ENCODE data around the gene CDK5. TPM values are rescaled to one million over a fixed set of nuclear protein-coding genes. Genes with fewer than 3 reads are reported as not detected.

CDK5 gene
- total RNA-seq, 1 experiment from 2014 or later, result 21.1 TPM

- H3K4me3 ChIP-seq (ENCODE audit: low read depth, low read length, poor library complexity, severe bottlenecking), result no peak overlapping the region
- DNase-seq (ENCODE audit: low spot score), result no peak
- H3K9me3 ChIP-seq (ENCODE audit: low read depth, low read length, poor library complexity, severe bottlenecking), result no peaks in the 10 kb centered on the region
- no peak for TF ChIP-seq CTCF (conservative IDR thresholded peaks at IDR 0.05; ENCODE audit: low read depth, low read length)
- no peak for TF ChIP-seq EZH2 (IDR thresholded peaks at IDR 0.05; ENCODE audit: borderline replicate concordance, low read depth, low read length, poor library complexity, severe bottlenecking)
- H3K4me1 ChIP-seq (ENCODE audit: insufficient read depth, low read length, poor library complexity, severe bottlenecking), result no peaks in the 10 kb centered on the region
- peaks cover 5% of the 10 kb centered on the region for H3K36me3 ChIP-seq (ENCODE audit: insufficient read depth, low read length, poor library complexity, severe bottlenecking)
- H3K27me3 ChIP-seq (replicated peaks; ENCODE audit: insufficient read depth, low read depth, low read length, poor library complexity), result no peaks in the 10 kb centered on the region
- POLR2A ChIA-PET (ENCODE audit: low non-redundant PET), result interaction anchor here (0.6 kb wide), 1 partner anchor 660 kb away, joined by 5 read pairs; no protein-coding TSS in a partner anchor
- CTCF ChIA-PET, result interaction anchor here (0.5 to 0.6 kb wide), 2 partner anchors 19 to 31 kb away, joined by 4 to 5 read pairs; no protein-coding TSS in a partner anchor
- no TSS peak for BruUV-seq (replicated peaks)
- H3K27ac ChIP-seq (ENCODE audit: low read depth, low read length, poor library complexity, severe bottlenecking), result no peak overlapping the region
- intact Hi-C loops (cut with micrococcal nuclease; ENCODE audit: unreplicated experiment), result no loop called here
Observed at GRCh38 chr7:151094675-151095074, 37.0 kb upstream of the CDK5 start.

DNA sequence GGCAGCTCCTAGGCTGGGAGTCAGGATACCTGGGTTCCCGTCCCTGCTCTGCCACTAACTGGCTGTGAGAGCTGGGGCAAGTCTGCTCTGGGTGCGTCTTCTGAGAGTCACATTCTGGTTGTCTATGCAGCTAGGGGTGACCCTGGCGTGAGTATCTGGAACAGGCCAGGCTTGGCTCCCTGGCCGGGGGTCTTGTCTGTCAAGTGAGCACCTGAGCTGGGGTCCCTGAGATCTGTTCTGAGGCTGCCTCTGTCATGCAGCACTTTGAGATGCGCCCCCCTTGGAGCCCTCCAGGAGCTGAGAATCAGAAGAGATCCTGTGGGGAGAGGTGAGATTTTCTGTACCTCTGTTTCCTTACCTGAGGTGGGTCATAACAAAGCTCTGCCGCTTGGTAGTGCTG, 36.1 kb upstream of the CDK5 start:
- Histone ChIP-seq H3K4me1 (ENCODE audit: insufficient read depth, low read length, poor library complexity, severe bottlenecking) (peaks cover 4% of the 10 kb centered on the region), H3K9me3 (ENCODE audit: low read depth, low read length, poor library complexity, severe bottlenecking) (no peaks in the 10 kb centered on the region), H3K27ac (ENCODE audit: low read depth, low read length, poor library complexity, severe bottlenecking) (no peak overlapping the region), H3K4me3 (ENCODE audit: low read depth, low read length, poor library complexity, severe bottlenecking) (no peak overlapping the region), H3K27me3 (replicated peaks; ENCODE audit: insufficient read depth, low read depth, low read length, poor library complexity) (no peaks in the 10 kb centered on the region), H3K36me3 (ENCODE audit: insufficient read depth, low read length, poor library complexity, severe bottlenecking) (peaks cover 14% of the 10 kb centered on the region)
- TF ChIP-seq EZH2 (IDR thresholded peaks at IDR 0.05; ENCODE audit: borderline replicate concordance, low read depth, low read length, poor library complexity, severe bottlenecking) (no peak), CTCF (conservative IDR thresholded peaks at IDR 0.05; ENCODE audit: low read depth, low read length) (no peak)
- intact Hi-C loops (cut with micrococcal nuclease; ENCODE audit: unreplicated experiment), result no loop called here
- ChIA-PET CTCF (no interaction called here), POLR2A (ENCODE audit: low non-redundant PET) (no interaction called here)
- DNase-seq (ENCODE audit: low spot score), result no peak
- BruUV-seq (replicated peaks), result no TSS peak

GRCh38 chr7:151091988-151092387, 34.3 kb upstream of the CDK5 start:
- no TSS peak for BruUV-seq (replicated peaks)
- DNase-seq (ENCODE audit: low spot score), result no peak
- ChIA-PET POLR2A (ENCODE audit: low non-redundant PET) (interaction anchor here (0.6 kb wide), 1 partner anchor 73 kb away, joined by 4 read pairs; no protein-coding TSS in a partner anchor), CTCF (no interaction called here)
- peaks cover 18% of the 10 kb centered on the region for H3K36me3 ChIP-seq (ENCODE audit: insufficient read depth, low read length, poor library complexity, severe bottlenecking)
- H3K27ac ChIP-seq (ENCODE audit: low read depth, low read length, poor library complexity, severe bottlenecking), result no peak overlapping the region
- H3K4me3 ChIP-seq (ENCODE audit: low read depth, low read length, poor library complexity, severe bottlenecking), result no peak overlapping the region
- H3K27me3 ChIP-seq (replicated peaks; ENCODE audit: insufficient read depth, low read depth, low read length, poor library complexity), result no peaks in the 10 kb centered on the region
- intact Hi-C loops (cut with micrococcal nuclease; ENCODE audit: unreplicated experiment), result no loop called here
- TF ChIP-seq CTCF (conservative IDR thresholded peaks at IDR 0.05; ENCODE audit: low read depth, low read length) (no peak), EZH2 (IDR thresholded peaks at IDR 0.05; ENCODE audit: borderline replicate concordance, low read depth, low read length, poor library complexity, severe bottlenecking) (no peak)
- no peaks in the 10 kb centered on the region for H3K9me3 ChIP-seq (ENCODE audit: low read depth, low read length, poor library complexity, severe bottlenecking)
- peaks cover 12% of the 10 kb centered on the region for H3K4me1 ChIP-seq (ENCODE audit: insufficient read depth, low read length, poor library complexity, severe bottlenecking)
